ENCODE results near the gene APEH.

Gene APEH

DNA sequence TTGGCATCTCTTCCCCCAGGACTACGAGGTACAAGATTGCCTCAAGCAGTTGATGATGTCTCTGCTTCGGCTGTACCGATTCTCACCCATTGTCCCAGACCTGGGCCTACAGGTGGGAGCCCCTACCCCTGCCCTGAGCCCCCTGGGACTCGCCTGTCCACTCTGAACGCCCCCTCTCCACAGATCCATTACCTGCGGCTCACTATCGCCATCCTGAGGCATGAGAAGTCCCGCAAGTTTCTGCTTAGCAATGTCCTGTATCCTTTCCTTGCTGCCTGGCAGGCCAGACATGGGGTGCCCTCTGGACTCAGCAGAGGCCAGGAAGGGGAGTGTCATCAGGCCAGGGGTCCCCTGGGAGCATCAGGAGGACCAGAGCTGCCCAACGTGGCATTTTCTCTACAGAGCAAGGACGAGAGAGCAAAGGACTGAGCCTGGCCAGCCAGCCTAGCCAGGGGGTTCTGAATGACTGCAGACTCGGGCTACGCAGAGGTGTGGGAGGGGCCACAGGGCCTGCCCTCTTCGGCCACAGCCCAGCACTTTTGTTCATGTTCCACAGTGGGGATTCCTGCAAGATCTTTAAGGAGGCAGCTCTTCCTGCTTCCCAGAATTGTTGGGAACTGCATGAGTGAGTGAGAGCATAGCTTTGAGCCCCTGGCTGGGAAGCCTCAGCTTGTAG, 26.4 kb downstream of the APEH start:
- H3K27ac ChIP-seq (ENCODE audit: low read length): no peak overlapping the region
- peaks cover 2% of the 10 kb centered on the region for H3K4me1 ChIP-seq (ENCODE audit: control insufficient read depth, insufficient read depth, low read length)
- no peaks in the 10 kb centered on the region for H3K9me3 ChIP-seq (ENCODE audit: control insufficient read depth, insufficient read depth, low read length)
- DNase-seq (ENCODE audit: low read depth, low spot score): no peak
- no peak overlapping the region for H3K4me3 ChIP-seq (ENCODE audit: low read length)
- peaks cover 21% of the 10 kb centered on the region for H3K36me3 ChIP-seq (ENCODE audit: control insufficient read depth, insufficient read depth, low read length)
- no peaks in the 10 kb centered on the region for H3K27me3 ChIP-seq (ENCODE audit: control insufficient read depth, insufficient read depth, low read length)
- no CpG with 5 or more reads among the region's 13 CpGs for WGBS (ENCODE audit: insufficient coverage, insufficient read length)

DNA sequence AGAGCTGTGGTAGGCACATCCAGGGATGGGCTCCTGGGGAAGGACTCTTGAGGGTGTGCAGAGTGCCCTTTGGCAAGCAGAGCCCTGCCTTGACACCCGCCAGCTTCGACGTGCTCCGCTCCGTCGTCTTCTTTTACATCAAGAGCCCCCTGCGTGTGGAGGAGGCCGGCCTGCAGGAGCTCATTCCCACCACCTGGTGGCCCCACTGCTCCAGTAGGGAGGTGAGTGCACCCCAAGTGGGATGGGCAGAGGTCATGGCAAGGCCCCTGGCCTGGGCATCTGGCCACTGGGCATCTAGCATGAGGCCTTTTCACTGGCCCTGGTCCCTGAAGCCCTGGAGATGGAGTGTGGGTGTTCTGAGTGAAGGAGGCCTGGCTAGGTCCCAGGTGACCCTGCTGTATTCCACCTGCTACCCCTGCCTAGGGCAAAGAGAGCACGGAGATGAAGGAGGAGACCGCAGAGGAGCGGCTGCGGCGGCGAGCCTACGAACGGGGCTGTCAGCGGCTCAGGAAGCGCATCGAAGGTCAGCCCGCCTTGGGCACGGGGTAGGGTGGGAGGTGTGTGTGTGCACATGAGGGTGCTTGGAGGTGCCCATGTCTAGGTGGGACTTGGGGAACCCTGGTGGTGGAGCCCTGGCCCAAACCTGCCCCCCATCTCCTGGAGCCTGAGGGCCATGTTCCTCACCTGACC, 27.4 kb downstream of the APEH start:
- peaks cover 2% of the 10 kb centered on the region for H3K4me1 ChIP-seq (ENCODE audit: control insufficient read depth, insufficient read depth, low read length)
- H3K27me3 ChIP-seq (ENCODE audit: control insufficient read depth, insufficient read depth, low read length): no peaks in the 10 kb centered on the region
- no peak overlapping the region for H3K27ac ChIP-seq (ENCODE audit: low read length)
- H3K4me3 ChIP-seq (ENCODE audit: low read length): no peak overlapping the region
- DNase-seq (ENCODE audit: low read depth, low spot score): no peak
- no CpG with 5 or more reads among the region's 21 CpGs for WGBS (ENCODE audit: insufficient coverage, insufficient read length)
- H3K9me3 ChIP-seq (ENCODE audit: control insufficient read depth, insufficient read depth, low read length): no peaks in the 10 kb centered on the region
- peaks cover 22% of the 10 kb centered on the region for H3K36me3 ChIP-seq (ENCODE audit: control insufficient read depth, insufficient read depth, low read length)

DNA sequence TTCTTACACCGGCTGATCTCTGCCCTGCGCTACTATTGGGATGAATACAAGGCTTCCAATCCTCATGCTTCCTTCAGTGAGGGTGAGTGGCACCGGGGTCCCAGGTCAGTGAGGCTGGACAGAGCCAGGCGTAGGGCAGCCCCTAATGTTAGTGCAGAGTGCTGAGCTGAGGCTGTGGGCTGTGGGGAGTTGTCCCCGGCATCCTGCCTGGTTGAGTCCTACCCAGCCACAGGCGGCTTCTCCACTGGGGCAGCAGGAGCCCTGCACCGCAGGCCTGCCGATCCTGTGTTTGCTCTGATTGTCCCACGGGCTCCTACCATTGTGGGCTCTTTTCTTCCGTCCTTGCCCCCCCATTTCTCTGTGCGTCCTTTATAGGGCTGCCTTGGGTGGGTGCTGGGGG, 28.5 kb downstream of the APEH start:
- Histone ChIP-seq H3K4me1 (ENCODE audit: control insufficient read depth, insufficient read depth, low read length) (peaks cover 2% of the 10 kb centered on the region), H3K9me3 (ENCODE audit: control insufficient read depth, insufficient read depth, low read length) (no peaks in the 10 kb centered on the region), H3K36me3 (ENCODE audit: control insufficient read depth, insufficient read depth, low read length) (peaks cover 22% of the 10 kb centered on the region), H3K27me3 (ENCODE audit: control insufficient read depth, insufficient read depth, low read length) (no peaks in the 10 kb centered on the region), H3K4me3 (ENCODE audit: low read length) (no peak overlapping the region), H3K27ac (ENCODE audit: low read length) (no peak overlapping the region)
- no CpG with 5 or more reads among the region's 11 CpGs for WGBS (ENCODE audit: insufficient coverage, insufficient read length)
- DNase-seq (ENCODE audit: low read depth, low spot score): no peak

DNA sequence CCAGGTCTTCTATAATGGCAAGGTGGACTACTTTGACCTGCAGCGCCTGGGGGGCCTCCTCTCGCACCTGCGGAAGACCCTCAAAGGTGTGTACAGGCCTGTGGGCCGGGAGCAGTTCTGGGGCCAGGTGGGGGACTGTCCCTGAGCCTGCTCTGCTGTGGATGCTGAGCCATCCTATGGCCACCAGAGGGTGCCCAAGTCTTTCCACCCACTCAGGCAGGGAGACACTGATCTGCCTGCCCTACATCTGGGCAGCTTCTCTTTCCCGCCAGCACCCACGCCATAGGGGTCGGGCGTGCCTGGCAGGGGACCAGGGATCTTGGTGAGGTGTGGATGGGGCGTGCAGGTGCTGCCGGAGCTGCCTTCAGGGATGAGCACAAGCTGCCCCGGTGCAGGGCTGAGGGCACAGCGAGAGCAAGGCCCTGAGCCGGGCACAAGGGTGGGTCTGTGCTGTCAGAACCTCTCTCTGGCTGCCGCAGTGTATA, 29.3 kb downstream of the APEH start:
- no CpG with 5 or more reads among the region's 14 CpGs for WGBS (ENCODE audit: insufficient coverage, insufficient read length)
- DNase-seq (ENCODE audit: low read depth, low spot score): no peak

DNA sequence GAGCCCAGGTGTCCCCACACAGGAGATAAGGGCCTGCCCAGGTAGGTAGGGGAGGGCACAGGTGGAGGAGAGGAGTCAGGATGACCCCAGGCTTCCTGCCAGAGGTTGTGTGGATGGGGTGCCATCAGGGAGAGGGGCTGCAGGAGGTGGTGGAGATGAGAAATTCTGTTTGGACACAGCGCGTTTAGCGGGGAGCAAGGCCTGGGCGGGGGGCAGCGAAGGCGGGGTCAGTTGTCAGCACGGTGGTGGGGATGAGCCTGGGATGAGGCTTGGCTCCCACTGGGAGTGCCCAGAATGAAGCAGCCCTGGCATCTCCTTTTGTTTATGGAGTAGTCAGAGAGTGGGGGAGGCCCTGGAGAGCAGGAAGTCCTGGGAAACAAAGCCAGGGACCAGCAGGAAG, 29.8 kb downstream of the APEH start:
- no peak overlapping the region for H3K27ac ChIP-seq (ENCODE audit: low read length)
- H3K4me1 ChIP-seq (ENCODE audit: control insufficient read depth, insufficient read depth, low read length): peaks cover 2% of the 10 kb centered on the region
- peaks cover 22% of the 10 kb centered on the region for H3K36me3 ChIP-seq (ENCODE audit: control insufficient read depth, insufficient read depth, low read length)
- no peak for DNase-seq (ENCODE audit: low read depth, low spot score)
- no CpG with 5 or more reads among the region's 7 CpGs for WGBS (ENCODE audit: insufficient coverage, insufficient read length)
- H3K9me3 ChIP-seq (ENCODE audit: control insufficient read depth, insufficient read depth, low read length): no peaks in the 10 kb centered on the region
- H3K4me3 ChIP-seq (ENCODE audit: low read length): no peak overlapping the region
- no peaks in the 10 kb centered on the region for H3K27me3 ChIP-seq (ENCODE audit: control insufficient read depth, insufficient read depth, low read length)

More for the DNA sequence above, 29.3 kb downstream of the APEH start:
- H3K27me3 ChIP-seq (ENCODE audit: control insufficient read depth, insufficient read depth, low read length): no peaks in the 10 kb centered on the region
- H3K27ac ChIP-seq (ENCODE audit: low read length): no peak overlapping the region
- H3K4me1 ChIP-seq (ENCODE audit: control insufficient read depth, insufficient read depth, low read length): peaks cover 2% of the 10 kb centered on the region
- no peaks in the 10 kb centered on the region for H3K9me3 ChIP-seq (ENCODE audit: control insufficient read depth, insufficient read depth, low read length)
- peaks cover 22% of the 10 kb centered on the region for H3K36me3 ChIP-seq (ENCODE audit: control insufficient read depth, insufficient read depth, low read length)
- H3K4me3 ChIP-seq (ENCODE audit: low read length): no peak overlapping the region

DNA sequence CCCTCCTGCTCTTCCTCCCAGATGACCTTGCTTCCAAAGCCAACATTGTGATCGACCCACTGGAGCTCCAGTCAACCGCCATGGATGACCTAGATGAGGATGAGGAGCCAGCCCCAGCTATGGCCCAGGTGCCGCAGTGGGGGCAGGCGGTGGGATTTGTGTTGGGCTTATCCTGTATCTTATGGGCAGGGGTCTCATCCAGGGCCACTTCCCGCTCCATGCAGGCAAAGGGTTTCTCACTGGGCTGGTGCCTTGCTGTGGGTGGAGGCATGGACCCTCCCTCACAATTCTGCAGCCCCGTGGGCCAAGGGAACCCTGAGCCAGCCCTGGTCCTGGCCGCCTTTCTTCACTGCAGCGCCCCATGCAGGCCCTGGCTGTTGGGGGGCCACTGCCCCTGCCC, 30.5 kb downstream of the APEH start:
- no CpG with 5 or more reads among the region's 8 CpGs for WGBS (ENCODE audit: insufficient coverage, insufficient read length)

DNA sequence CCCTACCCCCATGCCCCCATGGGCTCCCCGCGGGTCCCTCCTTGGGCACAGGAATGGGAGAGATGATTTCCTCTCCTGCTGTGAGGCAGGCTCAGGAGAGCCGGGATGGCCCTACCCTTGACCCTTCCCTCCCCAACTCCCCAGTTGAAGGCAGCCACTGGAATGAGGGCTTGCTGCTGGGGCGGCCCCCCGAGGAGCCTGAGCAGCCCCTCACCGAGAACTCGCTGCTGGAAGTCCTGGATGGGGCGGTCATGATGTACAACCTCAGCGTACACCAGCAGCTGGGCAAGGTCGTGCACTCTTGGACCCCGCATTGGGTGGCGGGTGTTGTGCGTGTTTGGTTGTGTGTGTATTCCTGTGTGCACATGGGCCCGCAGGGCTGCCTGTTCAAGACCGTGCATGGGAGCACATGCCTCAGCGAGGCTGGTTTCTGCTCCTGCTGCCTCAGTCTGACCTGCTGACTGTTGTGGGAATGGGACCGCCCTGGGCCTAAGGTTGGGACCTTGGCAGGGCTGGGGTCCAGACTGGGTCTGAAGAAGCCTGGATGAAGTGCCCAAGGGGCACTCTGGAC, 31.3 kb downstream of the APEH start:
- no peaks in the 10 kb centered on the region for H3K9me3 ChIP-seq (ENCODE audit: control insufficient read depth, insufficient read depth, low read length)
- no peak for DNase-seq (ENCODE audit: low read depth, low spot score)
- peaks cover 2% of the 10 kb centered on the region for H3K4me1 ChIP-seq (ENCODE audit: control insufficient read depth, insufficient read depth, low read length)
- no peaks in the 10 kb centered on the region for H3K27me3 ChIP-seq (ENCODE audit: control insufficient read depth, insufficient read depth, low read length)
- H3K36me3 ChIP-seq (ENCODE audit: control insufficient read depth, insufficient read depth, low read length): peaks cover 13% of the 10 kb centered on the region
- no peak overlapping the region for H3K27ac ChIP-seq (ENCODE audit: low read length)
- no peak overlapping the region for H3K4me3 ChIP-seq (ENCODE audit: low read length)
- no CpG with 5 or more reads among the region's 17 CpGs for WGBS (ENCODE audit: insufficient coverage, insufficient read length)

More for the DNA sequence above, 30.5 kb downstream of the APEH start:
- no peak overlapping the region for H3K4me3 ChIP-seq (ENCODE audit: low read length)
- H3K27ac ChIP-seq (ENCODE audit: low read length): no peak overlapping the region
- H3K36me3 ChIP-seq (ENCODE audit: control insufficient read depth, insufficient read depth, low read length): peaks cover 19% of the 10 kb centered on the region
- H3K9me3 ChIP-seq (ENCODE audit: control insufficient read depth, insufficient read depth, low read length): no peaks in the 10 kb centered on the region
- peaks cover 2% of the 10 kb centered on the region for H3K4me1 ChIP-seq (ENCODE audit: control insufficient read depth, insufficient read depth, low read length)
- no peak for DNase-seq (ENCODE audit: low read depth, low spot score)
- no peaks in the 10 kb centered on the region for H3K27me3 ChIP-seq (ENCODE audit: control insufficient read depth, insufficient read depth, low read length)

DNA sequence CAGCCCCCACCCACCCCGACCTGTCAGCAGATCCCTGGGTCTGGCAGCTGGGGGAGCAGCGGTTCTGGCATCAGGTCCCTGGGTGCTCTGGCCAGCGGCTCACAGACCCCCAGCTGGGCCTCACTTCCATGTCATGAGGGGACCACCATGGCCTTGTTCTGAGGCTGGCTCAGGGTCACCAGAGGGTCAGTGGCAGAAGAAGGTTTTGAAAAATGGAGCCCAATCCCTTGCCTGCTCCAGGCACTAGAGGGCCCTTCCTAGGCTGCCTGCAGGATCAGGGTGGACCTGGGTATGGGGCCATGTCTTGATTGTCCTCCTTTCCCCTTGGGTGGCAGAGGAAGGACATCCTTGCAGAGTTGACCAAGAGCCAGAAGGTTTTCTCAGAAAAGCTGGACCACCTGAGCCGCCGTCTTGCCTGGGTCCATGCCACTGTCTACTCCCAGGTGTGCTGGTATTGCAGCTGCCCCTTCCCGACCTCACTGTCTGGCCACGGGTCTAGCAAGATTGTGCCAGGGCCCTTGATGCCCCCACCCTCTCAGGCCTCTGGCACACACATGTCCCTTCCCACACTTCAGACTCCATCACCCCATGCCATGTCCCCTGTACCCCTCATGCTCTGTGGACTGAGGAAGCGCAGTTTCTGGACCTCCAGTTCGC, 32.4 kb downstream of the APEH start:
- Histone ChIP-seq H3K9me3 (ENCODE audit: control insufficient read depth, insufficient read depth, low read length) (no peaks in the 10 kb centered on the region), H3K27me3 (ENCODE audit: control insufficient read depth, insufficient read depth, low read length) (no peaks in the 10 kb centered on the region), H3K4me1 (ENCODE audit: control insufficient read depth, insufficient read depth, low read length) (no peaks in the 10 kb centered on the region), H3K27ac (ENCODE audit: low read length) (no peak overlapping the region), H3K36me3 (ENCODE audit: control insufficient read depth, insufficient read depth, low read length) (peaks cover 13% of the 10 kb centered on the region), H3K4me3 (ENCODE audit: low read length) (no peak overlapping the region)
- DNase-seq (ENCODE audit: low read depth, low spot score): no peak
- WGBS (ENCODE audit: insufficient coverage, insufficient read length): no CpG with 5 or more reads among the region's 9 CpGs

DNA sequence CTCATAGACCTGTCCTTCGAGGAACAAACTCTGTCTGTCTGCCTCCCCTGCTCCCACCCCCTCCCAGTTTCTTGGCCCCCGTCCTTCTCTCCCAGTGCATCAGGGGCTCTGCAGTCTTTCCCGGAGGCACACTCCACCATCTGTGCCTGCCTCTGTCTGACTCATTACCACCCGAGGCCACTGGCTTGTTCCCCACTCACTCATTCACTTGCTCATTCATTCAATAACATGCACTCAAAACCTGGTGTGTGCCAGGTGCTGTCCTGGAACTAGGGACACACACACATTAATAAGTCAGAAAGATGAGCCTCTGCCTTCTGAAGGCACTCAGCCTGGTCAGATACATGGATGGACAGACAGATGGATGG, 32.9 kb downstream of the APEH start:
- H3K27ac ChIP-seq (ENCODE audit: low read length): no peak overlapping the region
- no CpG with 5 or more reads among the region's 4 CpGs for whole genome bisulfite sequencing (ENCODE audit: insufficient coverage, insufficient read length)

DNA sequence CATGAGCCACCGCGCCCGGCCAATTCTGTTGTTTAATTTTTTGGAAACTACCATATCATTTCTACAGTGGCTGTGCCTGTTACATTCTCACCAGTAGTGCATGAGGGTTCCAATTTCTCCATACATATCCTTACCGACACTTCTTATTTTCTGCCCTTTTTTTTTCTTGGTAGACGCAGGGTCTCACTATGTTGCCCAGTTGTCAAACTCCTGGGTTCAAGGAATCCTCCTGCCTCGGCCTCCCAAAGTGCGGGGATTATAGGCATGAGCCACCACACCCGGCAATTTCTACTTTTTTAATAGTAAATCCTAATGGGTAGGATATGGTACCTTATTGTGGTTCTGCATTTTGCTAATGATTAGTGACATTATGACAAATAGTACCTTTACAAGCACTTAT, 35.7 kb downstream of the APEH start:
- no peak for DNase-seq (ENCODE audit: low read depth, low spot score)
- Histone ChIP-seq H3K36me3 (ENCODE audit: control insufficient read depth, insufficient read depth, low read length) (0 out of 2 replicates have a peak, but pooled peaks cover 2% of the 10 kb centered on the region), H3K4me1 (ENCODE audit: control insufficient read depth, insufficient read depth, low read length) (no peaks in the 10 kb centered on the region), H3K27ac (ENCODE audit: low read length) (no peak overlapping the region), H3K27me3 (ENCODE audit: control insufficient read depth, insufficient read depth, low read length) (no peaks in the 10 kb centered on the region), H3K9me3 (ENCODE audit: control insufficient read depth, insufficient read depth, low read length) (no peaks in the 10 kb centered on the region), H3K4me3 (ENCODE audit: low read length) (no peak overlapping the region)
- WGBS (ENCODE audit: insufficient coverage, insufficient read length): no CpG with 5 or more reads among the region's 8 CpGs

More for the DNA sequence above, 32.9 kb downstream of the APEH start:
- peaks cover 13% of the 10 kb centered on the region for H3K36me3 ChIP-seq (ENCODE audit: control insufficient read depth, insufficient read depth, low read length)
- DNase-seq (ENCODE audit: low read depth, low spot score): no peak
- H3K4me1 ChIP-seq (ENCODE audit: control insufficient read depth, insufficient read depth, low read length): no peaks in the 10 kb centered on the region
- H3K9me3 ChIP-seq (ENCODE audit: control insufficient read depth, insufficient read depth, low read length): no peaks in the 10 kb centered on the region
- no peaks in the 10 kb centered on the region for H3K27me3 ChIP-seq (ENCODE audit: control insufficient read depth, insufficient read depth, low read length)
- no peak overlapping the region for H3K4me3 ChIP-seq (ENCODE audit: low read length)

Measured in iPS DF 6.9 (cell line).